H9 (cell line): ENCODE data around the gene FOXL1. TPM values are rescaled to one million over a fixed set of nuclear protein-coding genes. Genes with fewer than 3 reads are reported as not detected.

Source experiments
- DNase-seq: peaks from one replicate; pipeline ENCODE4 v3.0.0-alpha.2; 2017
- H2AFZ ChIP-seq: one replicate; pipeline ENCODE4 v1.6.1; 2013; ENCODE audit warnings: mild to moderate bottlenecking, low read length, control low read depth, moderate library complexity
- H2AK5ac ChIP-seq: 2 replicates; pipeline ENCODE4 v1.6.1; 2013; ENCODE audit warnings: low read length, control low read depth, mixed read lengths; ENCODE audit not compliant: insufficient read length
- H2BK120ac ChIP-seq: one replicate; pipeline ENCODE4 v1.6.1; 2013; ENCODE audit warnings: low read depth, mild to moderate bottlenecking, low read length, control low read depth, inconsistent platforms; ENCODE audit not compliant: poor library complexity, severe bottlenecking
- H2BK12ac ChIP-seq: 2 replicates; pipeline ENCODE4 v1.6.1; 2013; ENCODE audit warnings: low read length, control low read depth, mixed read lengths, low read depth; ENCODE audit not compliant: insufficient read length
- H2BK15ac ChIP-seq: 2 replicates; pipeline ENCODE4 v1.6.1; 2013; ENCODE audit warnings: low read depth, low read length, control low read depth
- H2BK20ac ChIP-seq: one replicate; pipeline ENCODE4 v1.6.1; 2013; ENCODE audit warnings: low read depth, mild to moderate bottlenecking, low read length, control low read depth, inconsistent platforms; ENCODE audit not compliant: poor library complexity, severe bottlenecking
- H2BK5ac ChIP-seq: 2 replicates; pipeline ENCODE4 v1.6.1; 2013; ENCODE audit warnings: low read length, control low read depth, mixed read lengths; ENCODE audit not compliant: insufficient read length
- H3K14ac ChIP-seq: 2 replicates; pipeline ENCODE4 v1.6.1; 2013; ENCODE audit warnings: low read length, control low read depth; ENCODE audit not compliant: insufficient read depth
- H3K18ac ChIP-seq: 2 replicates; pipeline ENCODE4 v1.6.1; 2013; ENCODE audit warnings: low read depth, mild to moderate bottlenecking, mixed read lengths, low read length, control low read depth; ENCODE audit not compliant: insufficient read length
- H3K23ac ChIP-seq: 2 replicates; pipeline ENCODE4 v1.6.1; 2013; ENCODE audit warnings: low read length, control low read depth, mixed read lengths, low read depth; ENCODE audit not compliant: insufficient read length
- H3K23me2 ChIP-seq: 2 replicates; pipeline ENCODE4 v1.6.1; 2013; ENCODE audit warnings: low read depth, mild to moderate bottlenecking, mixed read lengths, low read length, control low read depth; ENCODE audit not compliant: insufficient read length, poor library complexity, severe bottlenecking
- H3K27ac ChIP-seq: 2 replicates; pipeline ENCODE4 v1.5.1; 2013; ENCODE audit warnings: low read length, control low read depth, mixed read lengths, low read depth; ENCODE audit not compliant: insufficient read length
- H3K27me3 ChIP-seq: 2 replicates; pipeline ENCODE4 v1.6.1; 2013; ENCODE audit warnings: low read length, control low read depth, inconsistent platforms; ENCODE audit not compliant: insufficient read depth
- H3K4ac ChIP-seq: 2 replicates; pipeline ENCODE4 v1.6.1; 2013; ENCODE audit warnings: low read depth, mild to moderate bottlenecking, control low read depth, inconsistent platforms, low read length, moderate library complexity
- H3K4me1 ChIP-seq: 2 replicates; pipeline ENCODE4 v1.6.1; 2013; ENCODE audit warnings: low read length, control low read depth, inconsistent platforms; ENCODE audit not compliant: insufficient read depth
- H3K4me2 ChIP-seq: 2 replicates; pipeline ENCODE4 v1.6.1; 2013; ENCODE audit warnings: low read length, control low read depth, mixed read lengths; ENCODE audit not compliant: insufficient read length, insufficient read depth
- H3K56ac ChIP-seq: 2 replicates; pipeline ENCODE4 v1.6.1; 2013; ENCODE audit warnings: low read depth, mild to moderate bottlenecking, mixed read lengths, low read length, control low read depth; ENCODE audit not compliant: insufficient read length
- H3K79me1 ChIP-seq: 2 replicates; pipeline ENCODE4 v1.6.1; 2013; ENCODE audit warnings: low read depth, mild to moderate bottlenecking, moderate library complexity, low read length, control low read depth, inconsistent platforms; ENCODE audit not compliant: insufficient read depth, poor library complexity, severe bottlenecking
- H3K79me2 ChIP-seq: 2 replicates; pipeline ENCODE4 v1.6.1; 2013; ENCODE audit warnings: low read length, control low read depth, inconsistent platforms; ENCODE audit not compliant: insufficient read depth
- H3K9ac ChIP-seq: 2 replicates; pipeline ENCODE4 v1.6.1; 2013; ENCODE audit warnings: low read length, control low read depth, mixed read lengths; ENCODE audit not compliant: insufficient read length; ENCODE audit errors: extremely low read depth
- H3K9me3 ChIP-seq: one replicate; pipeline ENCODE4 v1.6.1; 2013; ENCODE audit warnings: low read depth, low read length, inconsistent platforms; ENCODE audit not compliant: control insufficient read depth
- H3T11ph ChIP-seq: one replicate; pipeline ENCODE4 v1.6.1; 2013; ENCODE audit warnings: mild to moderate bottlenecking, low read length, control low read depth, inconsistent platforms
- H4K20me1 ChIP-seq: one replicate; pipeline ENCODE4 v1.6.1; 2013; ENCODE audit not compliant: control insufficient read depth, insufficient read length, insufficient read depth
- H4K5ac ChIP-seq: 2 replicates; pipeline ENCODE4 v1.6.1; 2013; ENCODE audit warnings: low read depth, mild to moderate bottlenecking, mixed read lengths, low read length, control low read depth; ENCODE audit not compliant: insufficient read length
- H4K8ac ChIP-seq: replicated peaks from 2 replicates; pipeline ENCODE4 v1.6.1; 2013; ENCODE audit warnings: low read length, control low read depth, mixed read lengths, low read depth; ENCODE audit not compliant: insufficient read length
- H4K91ac ChIP-seq: 2 replicates; pipeline ENCODE4 v1.6.1; 2013; ENCODE audit warnings: low read depth, mild to moderate bottlenecking, moderate library complexity, mixed read lengths, low read length, control low read depth; ENCODE audit not compliant: insufficient read length
- H3K27ac Mint-ChIP-seq, 3 experiments: 2 replicates in 2 of 3; 3 replicates in 1 of 3; pipeline ENCODE4 v1.8.0; 2020 to 2021; ENCODE audit warnings: mixed read lengths in 3 of 3, mild to moderate bottlenecking in 1 of 3, moderate library complexity in 1 of 3
- H3K27me3 Mint-ChIP-seq: 2 replicates; pipeline ENCODE4 v1.8.0; 2021; ENCODE audit warnings: low read depth, mild to moderate bottlenecking, moderate library complexity, mixed read lengths
- H3K36me3 Mint-ChIP-seq, 3 experiments: 2 replicates in 2 of 3; 3 replicates in 1 of 3; pipeline ENCODE4 v1.8.0; 2020 to 2021; ENCODE audit warnings: low read depth in 3 of 3, mixed read lengths in 3 of 3; ENCODE audit not compliant: insufficient read depth in 1 of 3
- H3K4me1 Mint-ChIP-seq, 2 experiments: 2 replicates each; pipeline ENCODE4 v1.8.0; 2020; ENCODE audit warnings: mixed read lengths in 2 of 2
- H3K4me3 Mint-ChIP-seq, 2 experiments: 2 replicates in 1 of 2; 3 replicates in 1 of 2; pipeline ENCODE4 v1.8.0; 2020 to 2021; ENCODE audit warnings: mild to moderate bottlenecking in 2 of 2, mixed read lengths in 2 of 2, moderate library complexity in 1 of 2
- H3K9me3 Mint-ChIP-seq, 2 experiments: 2 replicates in 1 of 2; 3 replicates in 1 of 2; pipeline ENCODE4 v1.8.0; 2020; ENCODE audit warnings: mild to moderate bottlenecking in 2 of 2, mixed read lengths in 2 of 2, moderate library complexity in 1 of 2
- WGBS: extraction: QIAGEN DNeasy Blood & Tissue Kit; methylation state at CpG from one replicate; pipeline ENCODE4 v1.1.7; 2013; ENCODE audit warnings: missing lambda C conversion rate, low lambda C conversion rate, mixed read lengths; ENCODE audit not compliant: insufficient read length; ENCODE audit errors: extremely low coverage; 5-methylcytosine and 5-hydroxymethylcytosine counted together
- total RNA-seq: library from RNA; stranded (reverse); gene quantifications from 2 replicates; pipeline ENCODE4 v1.2.1, GENCODE V29; 2021
- TF ChIP-seq, protein P1 (sequence below): fragments of 200-600 bp; sonication (generic); conservative IDR thresholded peaks from 3 replicates; pipeline ENCODE4 v1.8.0; 2021; ENCODE audit warnings: antibody characterized with exemption, mild to moderate bottlenecking

The FOXL1 gene
- total RNA-seq, 1 experiment from 2014 or later, result 0.09 TPM

DNA sequence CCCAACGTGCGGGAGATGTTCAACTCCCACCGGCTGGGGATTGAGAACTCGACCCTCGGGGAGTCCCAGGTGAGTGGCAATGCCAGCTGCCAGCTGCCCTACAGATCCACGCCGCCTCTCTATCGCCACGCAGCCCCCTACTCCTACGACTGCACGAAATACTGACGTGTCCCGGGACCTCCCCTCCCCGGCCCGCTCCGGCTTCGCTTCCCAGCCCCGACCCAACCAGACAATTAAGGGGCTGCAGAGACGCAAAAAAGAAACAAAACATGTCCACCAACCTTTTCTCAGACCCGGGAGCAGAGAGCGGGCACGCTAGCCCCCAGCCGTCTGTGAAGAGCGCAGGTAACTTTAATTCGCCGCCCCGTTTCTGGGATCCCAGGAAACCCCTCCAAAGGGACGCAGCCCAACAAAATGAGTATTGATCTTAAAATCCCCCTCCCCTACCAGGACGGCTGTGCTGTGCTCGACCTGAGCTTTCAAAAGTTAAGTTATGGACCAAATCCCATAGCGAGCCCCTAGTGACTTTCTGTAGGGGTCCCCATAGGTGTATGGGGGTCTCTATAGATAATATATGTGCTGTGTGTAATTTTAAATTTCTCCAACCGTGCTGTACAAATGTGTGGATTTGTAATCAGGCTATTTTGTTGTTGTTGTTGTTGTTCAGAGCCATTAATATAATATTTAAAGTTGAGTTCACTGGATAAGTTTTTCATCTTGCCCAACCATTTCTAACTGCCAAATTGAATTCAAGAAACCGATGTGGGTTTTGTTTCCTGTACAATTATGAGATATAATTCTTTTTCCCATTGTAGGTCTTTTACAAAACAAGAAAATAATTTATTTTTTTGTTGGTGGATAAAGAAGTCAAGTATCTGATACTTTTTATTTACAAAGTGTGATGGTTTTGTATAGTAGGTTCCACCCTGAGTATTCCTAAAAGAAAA is 9.4 kb upstream of the FOXL1 start:
- Histone ChIP-seq H4K20me1 (no peaks in the 10 kb centered on the region), H4K5ac (no peak overlapping the region), H3K4ac (no peak overlapping the region), H3K9me3 (no peaks in the 10 kb centered on the region), H2BK12ac (no peak overlapping the region), H3T11ph (no peak overlapping the region), H2AFZ (no peak overlapping the region), H2BK20ac (no peak overlapping the region), H2BK120ac (no peak overlapping the region), H3K4me2 (no peak overlapping the region), H4K8ac (no peak overlapping the region), H3K18ac (no peak overlapping the region), H3K56ac (no peak overlapping the region), H4K91ac (no peak overlapping the region), H2BK15ac (no peak overlapping the region), H2BK5ac (no peak overlapping the region), H3K79me1 (no peaks in the 10 kb centered on the region), H3K27ac (no peak overlapping the region), H3K9ac (no peak overlapping the region), H3K23me2 (peaks cover 13% of the 10 kb centered on the region), H3K14ac (no peak overlapping the region), H3K79me2 (no peaks in the 10 kb centered on the region), H3K4me1 (peaks cover 11% of the 10 kb centered on the region; the same call in 1 of the 2 replicates), H3K27me3 (peaks cover 87% of the 10 kb centered on the region), H2AK5ac (no peak overlapping the region), H3K23ac (no peak overlapping the region)
- TF ChIP-seq, protein P1, sequence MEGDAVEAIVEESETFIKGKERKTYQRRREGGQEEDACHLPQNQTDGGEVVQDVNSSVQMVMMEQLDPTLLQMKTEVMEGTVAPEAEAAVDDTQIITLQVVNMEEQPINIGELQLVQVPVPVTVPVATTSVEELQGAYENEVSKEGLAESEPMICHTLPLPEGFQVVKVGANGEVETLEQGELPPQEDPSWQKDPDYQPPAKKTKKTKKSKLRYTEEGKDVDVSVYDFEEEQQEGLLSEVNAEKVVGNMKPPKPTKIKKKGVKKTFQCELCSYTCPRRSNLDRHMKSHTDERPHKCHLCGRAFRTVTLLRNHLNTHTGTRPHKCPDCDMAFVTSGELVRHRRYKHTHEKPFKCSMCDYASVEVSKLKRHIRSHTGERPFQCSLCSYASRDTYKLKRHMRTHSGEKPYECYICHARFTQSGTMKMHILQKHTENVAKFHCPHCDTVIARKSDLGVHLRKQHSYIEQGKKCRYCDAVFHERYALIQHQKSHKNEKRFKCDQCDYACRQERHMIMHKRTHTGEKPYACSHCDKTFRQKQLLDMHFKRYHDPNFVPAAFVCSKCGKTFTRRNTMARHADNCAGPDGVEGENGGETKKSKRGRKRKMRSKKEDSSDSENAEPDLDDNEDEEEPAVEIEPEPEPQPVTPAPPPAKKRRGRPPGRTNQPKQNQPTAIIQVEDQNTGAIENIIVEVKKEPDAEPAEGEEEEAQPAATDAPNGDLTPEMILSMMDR, result no peak
- Mint-ChIP-seq H3K9me3 (peaks cover 2 to 3% of the 10 kb centered on the region in 2 experiments; a peak in 2 of 5 replicates), H3K27me3 (peaks cover 93% of the 10 kb centered on the region), H3K4me1 (peaks cover 35 to 45% of the 10 kb centered on the region in 2 experiments), H3K27ac (no peak overlapping the region), H3K4me3 (peak overlapping the region; percentile 25 to 63; a peak in 4 of 5 replicates), H3K36me3 (no peaks in the 10 kb centered on the region; a peak in 1 of 7 replicates)
- no CpG with 5 or more reads among the region's 33 CpGs for WGBS
- peak; percentile 31 for DNase-seq
